GM11168 (cell line): ENCODE measurements around the gene FUT7.
"Not testable (repeated sequence)": the region's sequence is repeated elsewhere in the genome, so short reads cannot be mapped to it uniquely, and the experiment has no call there.

ENCODE experiments used
- in situ Hi-C: fragments of 300-500 bp; cut with MboI; formaldehyde crosslinking; loops from one replicate; pipeline ENCODE4 v1.12.0; 2022; ENCODE audit warnings: low sequenced_read_pairs; ENCODE audit not compliant: unreplicated experiment

The FUT7 gene

GRCh38 chr9:137007816-137008270 is 24.0 kb downstream of the FUT7 start:
- in situ Hi-C loops: no loop called here

- in situ Hi-C loops: no loop called here
Measured at GRCh38 chr9:137007108-137007815, 24.6 kb downstream of the FUT7 start.

GRCh38 chr9:137006116-137007003 is 25.5 kb downstream of the FUT7 start:
- in situ Hi-C loops: no loop called here

GRCh38 chr9:137004285-137004684 is 27.6 kb downstream of the FUT7 start:
- in situ Hi-C loops: not testable (repeated sequence)

- in situ Hi-C loops: no loop called here
Measured at GRCh38 chr9:137002646-137003041, 29.2 kb downstream of the FUT7 start.

- in situ Hi-C loops: no loop called here
Measured at GRCh38 chr9:137001857-137002645, 29.8 kb downstream of the FUT7 start.

- in situ Hi-C loops: no loop called here
Measured at GRCh38 chr9:137000177-137000930, 31.5 kb downstream of the FUT7 start.

- in situ Hi-C loops: no loop called here
Measured at GRCh38 chr9:136997830-136998234, 34.1 kb downstream of the FUT7 start.

- in situ Hi-C loops: no loop called here
Measured at GRCh38 chr9:136997371-136997770, 34.5 kb downstream of the FUT7 start.

GRCh38 chr9:136996361-136997292 is 35.3 kb downstream of the FUT7 start, which contains the start of gene CLIC3:
Gene CLIC3, minus strand, starts transcription at chr9:136996568. Its CDS starts 25 bp downstream, at chr9:136996543.
- in situ Hi-C loops: no loop called here

GRCh38 chr9:136995772-136996311 is 36.0 kb downstream of the FUT7 start:
- in situ Hi-C loops: no loop called here

- in situ Hi-C loops: no loop called here
Measured at GRCh38 chr9:136995362-136995761, 36.5 kb downstream of the FUT7 start.

GRCh38 chr9:136994888-136995230 is 37.0 kb downstream of the FUT7 start:
- in situ Hi-C loops: no loop called here

- in situ Hi-C loops: no loop called here
Measured at GRCh38 chr9:136994180-136994887, 37.6 kb downstream of the FUT7 start.

GRCh38 chr9:136992819-136993369 is 39.0 kb downstream of the FUT7 start:
- in situ Hi-C loops: no loop called here

GRCh38 chr9:136991993-136992818 is 39.7 kb downstream of the FUT7 start, which contains the start of gene PAXX:
Gene PAXX, plus strand, starts transcription at chr9:136992422. Its CDS starts 22 bp downstream, at chr9:136992444.
- in situ Hi-C loops: no loop called here
